ENCODE data around the gene MYO10.

The MYO10 gene

GRCh38 chr5:16673241-16674201, 262.6 kb downstream of the MYO10 start:
- no peak overlapping the region for H2AFZ ChIP-seq (ENCODE audit: low read depth)
- H3K79me2 ChIP-seq (ENCODE audit: insufficient read depth, low read depth), result no peaks in the 10 kb centered on the region
- H3K4me3 ChIP-seq (IDR thresholded peaks at IDR 0.05; ENCODE audit: insufficient read depth, low read depth, low read length), result no peak overlapping the region
- H3K27ac ChIP-seq, result no peak overlapping the region
- no peaks in the 10 kb centered on the region for H3K4me1 ChIP-seq (ENCODE audit: low read depth, poor library complexity, severe bottlenecking)
- H3K27me3 ChIP-seq (ENCODE audit: insufficient read depth, low read depth), result no peaks in the 10 kb centered on the region
- no peak for TF ChIP-seq CTCF (conservative IDR thresholded peaks at IDR 0.05; ENCODE audit: low read depth, low read length)
- no peaks in the 10 kb centered on the region for H3K36me3 ChIP-seq (ENCODE audit: insufficient read depth)
- no peak overlapping the region for H3K4me2 ChIP-seq
- no peaks in the 10 kb centered on the region for H4K20me1 ChIP-seq (ENCODE audit: insufficient read depth)
- no peak overlapping the region for H3K9ac ChIP-seq

DNA sequence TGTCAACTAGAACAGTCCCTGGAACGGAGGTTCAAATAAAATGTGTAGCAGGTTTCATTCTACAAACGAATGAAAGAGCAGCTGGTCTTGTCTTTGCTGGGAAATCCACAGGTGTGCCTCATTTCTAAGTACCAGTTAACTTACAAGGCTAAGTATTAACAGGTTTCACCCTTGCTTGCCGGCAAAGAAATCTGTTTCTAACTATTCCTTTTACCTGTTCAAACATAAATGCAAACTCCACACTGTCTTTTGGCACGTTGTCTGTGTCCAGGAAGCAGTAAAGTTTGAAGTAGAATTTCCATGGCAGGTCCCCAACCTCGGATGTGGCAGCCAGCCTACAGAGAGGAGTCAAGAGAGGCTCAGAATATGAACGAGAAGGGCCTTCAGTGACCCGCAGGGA, 264.9 kb downstream of the MYO10 start:
- Histone ChIP-seq H3K9ac (no peak overlapping the region), H4K20me1 (ENCODE audit: insufficient read depth) (no peaks in the 10 kb centered on the region), H3K36me3 (ENCODE audit: insufficient read depth) (no peaks in the 10 kb centered on the region), H3K4me1 (ENCODE audit: low read depth, poor library complexity, severe bottlenecking) (no peaks in the 10 kb centered on the region), H3K4me2 (no peak overlapping the region), H3K27ac (no peak overlapping the region), H3K4me3 (IDR thresholded peaks at IDR 0.05; ENCODE audit: insufficient read depth, low read depth, low read length) (no peak overlapping the region), H3K79me2 (ENCODE audit: insufficient read depth, low read depth) (no peaks in the 10 kb centered on the region), H3K27me3 (ENCODE audit: insufficient read depth, low read depth) (no peaks in the 10 kb centered on the region), H2AFZ (ENCODE audit: low read depth) (no peak overlapping the region)
- TF ChIP-seq CTCF (conservative IDR thresholded peaks at IDR 0.05; ENCODE audit: low read depth, low read length), result no peak

DNA sequence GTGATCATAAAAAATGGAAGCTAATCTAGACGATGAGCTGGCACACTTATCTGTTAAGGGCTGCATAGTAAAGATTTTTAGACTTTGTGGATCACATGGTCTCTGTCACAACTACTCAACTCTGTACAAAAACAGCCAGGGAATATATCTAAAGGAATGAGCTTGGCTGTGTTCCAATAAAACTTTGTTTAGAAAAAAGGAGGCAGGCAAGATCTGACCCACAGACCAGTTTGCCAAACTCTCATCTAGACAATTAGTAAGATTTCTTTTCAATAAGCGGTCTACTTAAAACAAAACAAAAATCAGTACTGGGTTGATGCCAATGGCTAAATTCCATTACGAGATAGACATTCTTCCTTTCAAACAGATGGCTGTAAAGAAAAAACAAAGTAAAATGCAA, 266.3 kb downstream of the MYO10 start:
- Histone ChIP-seq H3K27ac (no peak overlapping the region), H3K4me3 (IDR thresholded peaks at IDR 0.05; ENCODE audit: insufficient read depth, low read depth, low read length) (no peak overlapping the region), H3K27me3 (ENCODE audit: insufficient read depth, low read depth) (no peaks in the 10 kb centered on the region), H3K9ac (no peak overlapping the region), H2AFZ (ENCODE audit: low read depth) (no peak overlapping the region), H3K79me2 (ENCODE audit: insufficient read depth, low read depth) (no peaks in the 10 kb centered on the region), H3K4me2 (no peak overlapping the region), H3K4me1 (ENCODE audit: low read depth, poor library complexity, severe bottlenecking) (no peaks in the 10 kb centered on the region), H3K36me3 (ENCODE audit: insufficient read depth) (no peaks in the 10 kb centered on the region), H4K20me1 (ENCODE audit: insufficient read depth) (no peaks in the 10 kb centered on the region)
- TF ChIP-seq CTCF (conservative IDR thresholded peaks at IDR 0.05; ENCODE audit: low read depth, low read length), result no peak

DNA sequence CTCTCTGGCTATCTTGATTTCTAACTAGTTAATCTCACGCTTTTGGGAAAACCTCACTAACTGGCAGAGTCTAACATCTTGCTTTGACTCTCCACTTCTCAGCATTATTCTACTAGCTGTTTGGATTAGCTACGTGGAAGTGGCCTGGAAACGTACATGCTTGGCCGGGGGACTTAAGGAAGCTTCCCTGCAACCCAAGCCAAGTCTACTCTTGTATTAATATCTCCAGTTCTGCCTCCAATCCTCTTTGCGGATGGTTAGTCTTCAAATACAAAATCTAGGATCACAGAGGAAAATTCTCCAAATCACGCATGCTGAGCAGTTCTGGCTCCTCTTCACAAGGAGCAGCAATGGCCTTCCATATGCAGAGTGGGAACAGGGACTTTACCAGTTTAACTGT, 267.5 kb downstream of the MYO10 start:
- Histone ChIP-seq H3K27ac (no peak overlapping the region), H3K27me3 (ENCODE audit: insufficient read depth, low read depth) (no peaks in the 10 kb centered on the region), H4K20me1 (ENCODE audit: insufficient read depth) (no peaks in the 10 kb centered on the region), H3K4me1 (ENCODE audit: low read depth, poor library complexity, severe bottlenecking) (no peaks in the 10 kb centered on the region), H3K36me3 (ENCODE audit: insufficient read depth) (no peaks in the 10 kb centered on the region), H3K79me2 (ENCODE audit: insufficient read depth, low read depth) (no peaks in the 10 kb centered on the region), H2AFZ (ENCODE audit: low read depth) (no peak overlapping the region), H3K4me2 (no peak overlapping the region), H3K4me3 (IDR thresholded peaks at IDR 0.05; ENCODE audit: insufficient read depth, low read depth, low read length) (no peak overlapping the region), H3K9ac (no peak overlapping the region)
- no peak for TF ChIP-seq CTCF (conservative IDR thresholded peaks at IDR 0.05; ENCODE audit: low read depth, low read length)
